GM23248 (cell line): ENCODE measurements around the gene COPZ2.

Experiments used
- EZH2 ChIP-seq: fragments of 200-600 bp; sonication (generic); IDR thresholded peaks from 2 replicates; pipeline ENCODE4 v1.6.1; 2018; ENCODE audit warnings: antibody characterized with exemption, mild to moderate bottlenecking; ENCODE audit not compliant: insufficient read depth, poor library complexity, severe bottlenecking
- EZH2phosphoT487 ChIP-seq: fragments of 200-600 bp; sonication (generic); IDR thresholded peaks from 2 replicates; pipeline ENCODE4 v1.6.1; 2018; ENCODE audit warnings: antibody characterized with exemption, moderate library complexity, mild to moderate bottlenecking, low read depth; ENCODE audit not compliant: insufficient read depth

GRCh38 chr17:48059125-48059668, 21.6 kb upstream of the COPZ2 start:
- no peak for TF ChIP-seq EZH2
- TF ChIP-seq EZH2phosphoT487, result no peak
